ENCODE measurements around the gene FGF14.

DNA sequence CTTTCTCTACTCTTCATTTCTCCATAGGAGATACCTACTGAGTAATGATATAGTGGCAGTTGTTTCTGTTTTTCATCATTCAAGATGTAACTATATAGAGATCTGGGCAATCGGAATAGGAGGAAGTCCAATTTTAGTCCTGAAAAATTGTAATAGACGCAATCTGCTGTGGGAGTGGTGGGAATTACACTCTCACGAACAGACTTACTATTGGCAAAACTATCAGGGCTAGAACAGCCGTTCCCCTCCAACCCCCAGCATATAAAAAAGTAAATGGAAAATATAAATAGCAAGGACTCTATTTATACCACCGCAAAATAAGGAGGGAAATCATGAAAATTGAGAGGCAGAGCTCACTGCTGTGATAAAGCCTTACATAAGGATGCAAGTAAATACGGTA lies 330.1 kb downstream of the FGF14 start:
- TF ChIP-seq, protein P1, sequence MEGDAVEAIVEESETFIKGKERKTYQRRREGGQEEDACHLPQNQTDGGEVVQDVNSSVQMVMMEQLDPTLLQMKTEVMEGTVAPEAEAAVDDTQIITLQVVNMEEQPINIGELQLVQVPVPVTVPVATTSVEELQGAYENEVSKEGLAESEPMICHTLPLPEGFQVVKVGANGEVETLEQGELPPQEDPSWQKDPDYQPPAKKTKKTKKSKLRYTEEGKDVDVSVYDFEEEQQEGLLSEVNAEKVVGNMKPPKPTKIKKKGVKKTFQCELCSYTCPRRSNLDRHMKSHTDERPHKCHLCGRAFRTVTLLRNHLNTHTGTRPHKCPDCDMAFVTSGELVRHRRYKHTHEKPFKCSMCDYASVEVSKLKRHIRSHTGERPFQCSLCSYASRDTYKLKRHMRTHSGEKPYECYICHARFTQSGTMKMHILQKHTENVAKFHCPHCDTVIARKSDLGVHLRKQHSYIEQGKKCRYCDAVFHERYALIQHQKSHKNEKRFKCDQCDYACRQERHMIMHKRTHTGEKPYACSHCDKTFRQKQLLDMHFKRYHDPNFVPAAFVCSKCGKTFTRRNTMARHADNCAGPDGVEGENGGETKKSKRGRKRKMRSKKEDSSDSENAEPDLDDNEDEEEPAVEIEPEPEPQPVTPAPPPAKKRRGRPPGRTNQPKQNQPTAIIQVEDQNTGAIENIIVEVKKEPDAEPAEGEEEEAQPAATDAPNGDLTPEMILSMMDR (IDR thresholded peaks at IDR 0.05; ENCODE audit: low read depth, low read length, poor library complexity, severe bottlenecking): no peak
- TF ChIP-seq EZH2phosphoT487 (IDR thresholded peaks at IDR 0.05; ENCODE audit: borderline replicate concordance, low read length): no peak

All from DOHH2 (cell line).